NT2/D1 (cell line): ENCODE data around the gene RAB5IF.
"Not testable (repeated sequence)": the region's sequence is repeated elsewhere in the genome, so short reads cannot be mapped to it uniquely, and the experiment has no call there.

Experiments
- DNase-seq: peaks from one replicate; pipeline ENCODE4 v3.0.0-alpha.2; 2011; ENCODE audit warnings: low read depth, low spot score
- H3K27me3 ChIP-seq: 2 replicates; pipeline ENCODE4 v1.6.0; 2011; ENCODE audit warnings: mild to moderate bottlenecking; ENCODE audit not compliant: insufficient read length, insufficient read depth
- H3K36me3 ChIP-seq: 2 replicates; pipeline ENCODE4 v1.6.1; 2011; ENCODE audit warnings: mild to moderate bottlenecking, low read length, mixed read lengths; ENCODE audit not compliant: insufficient read depth, insufficient read length
- H3K4me1 ChIP-seq: 2 replicates; pipeline ENCODE4 v1.5.1; 2011; ENCODE audit not compliant: insufficient read depth, insufficient read length
- H3K4me3 ChIP-seq: 2 replicates; pipeline ENCODE4 v1.5.1; 2011; ENCODE audit warnings: low read depth; ENCODE audit not compliant: insufficient read length
- H3K9ac ChIP-seq: 2 replicates; pipeline ENCODE4 v1.6.0; 2011; ENCODE audit warnings: low read depth; ENCODE audit not compliant: insufficient read length
- H3K9me3 ChIP-seq: 2 replicates; pipeline ENCODE4 v1.5.1; 2011; ENCODE audit warnings: mild to moderate bottlenecking, low read length; ENCODE audit not compliant: insufficient read depth
- SUZ12 ChIP-seq: IDR thresholded peaks from 2 replicates; pipeline ENCODE4 v1.6.1; 2011; ENCODE audit not compliant: insufficient read length, insufficient read depth; ENCODE audit errors: extremely low read depth
- YY1 ChIP-seq: IDR thresholded peaks from 2 replicates; pipeline ENCODE4 v1.6.1; 2011; ENCODE audit not compliant: insufficient read length, insufficient read depth
- ZNF274 ChIP-seq: IDR thresholded peaks from 2 replicates; pipeline ENCODE4 v1.6.1; 2011; ENCODE audit warnings: mild to moderate bottlenecking, low read depth, low read length

RAB5IF gene

GRCh38 chr20:36632487-36633284 lies 27.1 kb downstream of the RAB5IF start:
- peaks cover 2% of the 10 kb centered on the region for H3K4me1 ChIP-seq
- peak overlapping the region; percentile 12 for H3K9ac ChIP-seq
- no peaks in the 10 kb centered on the region for H3K36me3 ChIP-seq
- H3K9me3 ChIP-seq: no peaks in the 10 kb centered on the region
- TF ChIP-seq YY1 (no peak), ZNF274 (no peak), SUZ12 (no peak)
- H3K4me3 ChIP-seq: no peak overlapping the region
- no peaks in the 10 kb centered on the region for H3K27me3 ChIP-seq
- DNase-seq: no peak

GRCh38 chr20:36633285-36633772 lies 27.8 kb downstream of the RAB5IF start:
- peaks cover 2% of the 10 kb centered on the region for H3K4me1 ChIP-seq
- DNase-seq: no peak

GRCh38 chr20:36634342-36634741 lies 28.8 kb downstream of the RAB5IF start:
- H3K9me3 ChIP-seq: no peaks in the 10 kb centered on the region
- peaks cover 2% of the 10 kb centered on the region for H3K4me1 ChIP-seq
- H3K9ac ChIP-seq: no peak overlapping the region
- no peaks in the 10 kb centered on the region for H3K27me3 ChIP-seq
- no peaks in the 10 kb centered on the region for H3K36me3 ChIP-seq
- no peak overlapping the region for H3K4me3 ChIP-seq
- DNase-seq: no peak
- TF ChIP-seq SUZ12 (no peak), ZNF274 (no peak), YY1 (no peak)

More at GRCh38 chr20:36633285-36633772, 27.8 kb downstream of the RAB5IF start:
- Histone ChIP-seq H3K9me3 (no peaks in the 10 kb centered on the region), H3K36me3 (no peaks in the 10 kb centered on the region), H3K4me3 (no peak overlapping the region), H3K27me3 (no peaks in the 10 kb centered on the region), H3K9ac (no peak overlapping the region)
- no peak for TF ChIP-seq SUZ12

GRCh38 chr20:36638876-36639400 lies 33.4 kb downstream of the RAB5IF start:
- H3K4me3 ChIP-seq, H3K9me3 ChIP-seq, H3K27me3 ChIP-seq, H3K4me1 ChIP-seq, DNase-seq, H3K36me3 ChIP-seq, H3K9ac ChIP-seq: not testable (repeated sequence)

- H3K36me3 ChIP-seq: no peaks in the 10 kb centered on the region
- H3K4me3 ChIP-seq: no peak overlapping the region
- H3K4me1 ChIP-seq: peaks cover 17% of the 10 kb centered on the region
- no peaks in the 10 kb centered on the region for H3K9me3 ChIP-seq
- H3K9ac ChIP-seq: no peak overlapping the region
- no peaks in the 10 kb centered on the region for H3K27me3 ChIP-seq
- TF ChIP-seq SUZ12: no peak
- TF ChIP-seq ZNF274: no peak
- no peak for TF ChIP-seq YY1
- no peak for DNase-seq
Observed at GRCh38 chr20:36641506-36641843, 35.9 kb downstream of the RAB5IF start.

- Histone ChIP-seq H3K9me3 (no peaks in the 10 kb centered on the region), H3K27me3 (no peaks in the 10 kb centered on the region), H3K4me1 (peaks cover 19% of the 10 kb centered on the region), H3K36me3 (no peaks in the 10 kb centered on the region), H3K4me3 (no peak overlapping the region), H3K9ac (no peak overlapping the region)
- TF ChIP-seq SUZ12 (no peak), YY1 (no peak)
- DNase-seq: no peak
Observed at GRCh38 chr20:36642136-36642535, 36.6 kb downstream of the RAB5IF start.

- H3K4me3 ChIP-seq: no peak overlapping the region
- H3K27me3 ChIP-seq: no peaks in the 10 kb centered on the region
- DNase-seq: no peak
- no peaks in the 10 kb centered on the region for H3K9me3 ChIP-seq
- TF ChIP-seq SUZ12: no peak
- TF ChIP-seq ZNF274: no peak
- TF ChIP-seq YY1: no peak
- H3K4me1 ChIP-seq: peaks cover 23% of the 10 kb centered on the region
- H3K36me3 ChIP-seq: no peaks in the 10 kb centered on the region
- no peak overlapping the region for H3K9ac ChIP-seq
Observed at GRCh38 chr20:36644032-36644705, 38.6 kb downstream of the RAB5IF start.

- Histone ChIP-seq H3K9me3 (no peaks in the 10 kb centered on the region), H3K4me1 (peaks cover 23% of the 10 kb centered on the region), H3K4me3 (no peak overlapping the region), H3K27me3 (no peaks in the 10 kb centered on the region), H3K9ac (no peak overlapping the region), H3K36me3 (no peaks in the 10 kb centered on the region)
- TF ChIP-seq SUZ12: no peak
- TF ChIP-seq ZNF274: no peak
- no peak for TF ChIP-seq YY1
- no peak for DNase-seq
Observed at GRCh38 chr20:36644706-36645095, 39.1 kb downstream of the RAB5IF start.
